Keratinocyte (primary cell): ENCODE measurements around the gene ZNF587B. TPM values are rescaled to one million over a fixed set of nuclear protein-coding genes. Genes with fewer than 3 reads are reported as not detected.
A peak's percentile ranks its signal among the peaks of the same experiment; 100 is the strongest.
"Not testable (repeated sequence)": the region's sequence is repeated elsewhere in the genome, so short reads cannot be mapped to it uniquely, and the experiment has no call there.

Experiments used
- DNase-seq: peaks from one replicate; pipeline ENCODE4 v3.0.0-alpha.2; 2011; ENCODE audit warnings: low read depth, missing footprints, low spot score
- FAIRE-seq: peaks from 2 replicates; lab custom pipeline; 2011; peaks lifted over from hg19 to GRCh38; lab: Jason Lieb, UNC
- H2AFZ ChIP-seq: 2 replicates; pipeline ENCODE4 v1.6.0; 2012; ENCODE audit warnings: low read length, control low read depth, inconsistent platforms; ENCODE audit not compliant: control insufficient read depth
- H3K27ac ChIP-seq: 2 replicates; pipeline ENCODE4 v1.5.1; 2011; ENCODE audit warnings: low read length; ENCODE audit not compliant: control insufficient read depth, insufficient read depth
- H3K27me3 ChIP-seq: 3 replicates; pipeline ENCODE4 v1.6.0; 2011; ENCODE audit warnings: low read length; ENCODE audit not compliant: control insufficient read depth, insufficient read depth; ENCODE audit errors: extremely low read depth
- H3K36me3 ChIP-seq, 2 experiments: 2 replicates in 1 of 2; 3 replicates in 1 of 2; pipeline ENCODE4 v1.5.1; 2011; ENCODE audit warnings: low read length in 2 of 2, mild to moderate bottlenecking in 1 of 2; ENCODE audit not compliant: control insufficient read depth in 2 of 2, insufficient read depth in 2 of 2; ENCODE audit errors: extremely low read depth in 1 of 2
- H3K4me1 ChIP-seq: 3 replicates; pipeline ENCODE4 v1.5.1; 2011; ENCODE audit warnings: low read length; ENCODE audit not compliant: control insufficient read depth, insufficient read depth; ENCODE audit errors: extremely low read depth
- H3K4me2 ChIP-seq: 3 replicates; pipeline ENCODE4 v1.6.0; 2011; ENCODE audit warnings: low read depth, low read length; ENCODE audit not compliant: control insufficient read depth, insufficient read depth; ENCODE audit errors: extremely low read depth
- H3K4me3 ChIP-seq, 3 experiments: fragments of 200-600 bp in 1 of 3; sonication (generic) in 1 of 3; 2 replicates in 2 of 3; 3 replicates in 1 of 3; pipeline ENCODE4 v1.5.1; 2011 to 2016; ENCODE audit warnings: low read length in 3 of 3, mild to moderate bottlenecking in 3 of 3, control low read depth in 2 of 3, inconsistent platforms in 1 of 3, low read depth in 1 of 3, mixed read lengths in 1 of 3, mixed run types in 1 of 3, moderate library complexity in 1 of 3; ENCODE audit not compliant: control insufficient read depth in 2 of 3, insufficient read depth in 2 of 3; ENCODE audit errors: extremely low read depth in 1 of 3
- H3K79me2 ChIP-seq: 2 replicates; pipeline ENCODE4 v1.6.0; 2012; ENCODE audit warnings: low read length; ENCODE audit not compliant: control insufficient read depth, insufficient read depth
- H3K9ac ChIP-seq: 3 replicates; pipeline ENCODE4 v1.6.0; 2011; ENCODE audit warnings: low read length; ENCODE audit not compliant: control insufficient read depth, insufficient read depth; ENCODE audit errors: extremely low read depth
- H3K9me1 ChIP-seq: 3 replicates; pipeline ENCODE4 v1.6.0; 2011; ENCODE audit warnings: low read length; ENCODE audit not compliant: control insufficient read depth, insufficient read depth; ENCODE audit errors: extremely low read depth
- H3K9me3 ChIP-seq: 2 replicates; pipeline ENCODE4 v1.5.1; 2012; ENCODE audit warnings: low read depth, low read length; ENCODE audit not compliant: control insufficient read depth
- H4K20me1 ChIP-seq: 3 replicates; pipeline ENCODE4 v1.6.0; 2011; ENCODE audit warnings: low read length; ENCODE audit not compliant: control insufficient read depth, insufficient read depth; ENCODE audit errors: extremely low read depth
- EZH2 ChIP-seq: IDR thresholded peaks from one replicate; pipeline ENCODE4 v1.6.1; 2012; ENCODE audit warnings: inconsistent platforms, mild to moderate bottlenecking, low read length, moderate library complexity
- dilution Hi-C: fragments of 300-500 bp; cut with MboI; formaldehyde crosslinking; loops from one replicate; pipeline ENCODE4 v1.7.0; 2020; ENCODE audit warnings: low sequenced_read_pairs; ENCODE audit not compliant: extremely low pct_ligation_motif_present
- polyA plus RNA-seq, 5 experiments: library from polyadenylated mRNA; depleted of rRNA in 3 of 5; stranded (reverse) in 3 of 5; stranded (forward) in 1 of 5; unstranded in 1 of 5; fragments of >200 nt; gene quantifications; 1 replicate in 1 of 5; 2 replicates in 3 of 5; 3 replicates in 1 of 5; pipeline versions ENCODE4 v1.2.1 to v1.2.3, GENCODE V29; 2011 to 2012; ENCODE audit warnings: missing spikeins in 2 of 5, low read depth in 1 of 5, low replicate concordance in 1 of 5
- TF ChIP-seq, protein P1 (sequence below), 3 experiments: IDR thresholded peaks in 1 of 3; conservative IDR thresholded peaks in 1 of 3; optimal IDR thresholded peaks in 1 of 3; 2 replicates in 2 of 3; 3 replicates in 1 of 3; pipeline versions ENCODE3 to v1.5.1; 2011; ENCODE audit warnings: low read length in 3 of 3, mild to moderate bottlenecking in 3 of 3, moderate library complexity in 2 of 3, control low read depth in 1 of 3, inconsistent platforms in 1 of 3; ENCODE audit not compliant: insufficient read depth in 2 of 3; ENCODE audit errors: extremely low read depth in 1 of 3

The ZNF587B gene
- polyA plus RNA-seq, 1 donor (not counting 4 experiments of a cell fraction or from before 2014, with no cell fraction given) = 12.8 TPM

DNA sequence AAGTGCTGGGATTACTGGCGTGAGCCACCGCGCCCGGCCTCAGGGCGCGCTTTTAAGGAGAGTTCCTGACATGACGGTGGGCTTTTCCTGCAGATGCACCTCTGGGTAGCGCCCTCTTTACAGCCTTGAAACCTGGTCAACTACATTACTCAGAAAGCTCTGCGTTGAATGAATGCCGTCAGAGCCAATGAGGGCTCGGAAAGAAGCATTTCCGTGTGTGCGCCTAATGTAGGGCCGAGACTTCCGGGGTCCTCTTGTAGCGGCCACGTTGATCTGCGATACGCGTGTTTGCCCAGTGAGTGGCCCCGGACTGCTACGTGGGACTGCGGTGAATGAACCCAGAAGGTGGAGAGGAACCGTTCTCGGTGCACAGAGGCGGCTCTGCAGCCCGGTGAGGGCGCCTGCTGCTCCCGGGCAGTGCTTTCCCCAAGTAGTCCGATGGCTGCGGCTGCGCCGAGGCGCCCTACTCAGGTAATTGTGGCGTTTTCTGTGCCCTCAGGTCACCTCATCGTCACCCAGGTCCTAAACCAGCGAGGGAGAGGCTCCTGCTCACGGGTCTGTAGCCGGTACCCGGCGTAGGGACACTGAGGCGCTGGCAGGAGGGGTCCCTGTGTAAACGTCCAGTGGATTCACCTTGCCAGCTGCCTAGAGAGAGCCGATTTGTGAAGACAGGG, 10.5 kb upstream of the ZNF587B start:
- peaks cover 51% of the 10 kb centered on the region for H3K79me2 ChIP-seq
- no peak for FAIRE-seq
- H3K9me1 ChIP-seq = no peaks in the 10 kb centered on the region
- H3K27ac ChIP-seq = peak overlapping the region; percentile 90
- H3K4me2 ChIP-seq = peak overlapping the region; percentile 91
- H2AFZ ChIP-seq = peak overlapping the region; percentile 94
- H3K9me3 ChIP-seq = no peaks in the 10 kb centered on the region
- H3K27me3 ChIP-seq = no peaks in the 10 kb centered on the region
- H3K9ac ChIP-seq = peak overlapping the region; percentile 98
- peak overlapping the region; percentile 55 to 99 (median 98) for H3K4me3 ChIP-seq
- peak; percentile 66 for DNase-seq
- H3K4me1 ChIP-seq = peaks cover 8% of the 10 kb centered on the region
- H4K20me1 ChIP-seq = peaks cover 2% of the 10 kb centered on the region
- H3K36me3 ChIP-seq = peaks cover 0 to under 1% of the 10 kb centered on the region in 2 experiments
- dilution Hi-C loops = no loop called here
- TF ChIP-seq, protein P1, sequence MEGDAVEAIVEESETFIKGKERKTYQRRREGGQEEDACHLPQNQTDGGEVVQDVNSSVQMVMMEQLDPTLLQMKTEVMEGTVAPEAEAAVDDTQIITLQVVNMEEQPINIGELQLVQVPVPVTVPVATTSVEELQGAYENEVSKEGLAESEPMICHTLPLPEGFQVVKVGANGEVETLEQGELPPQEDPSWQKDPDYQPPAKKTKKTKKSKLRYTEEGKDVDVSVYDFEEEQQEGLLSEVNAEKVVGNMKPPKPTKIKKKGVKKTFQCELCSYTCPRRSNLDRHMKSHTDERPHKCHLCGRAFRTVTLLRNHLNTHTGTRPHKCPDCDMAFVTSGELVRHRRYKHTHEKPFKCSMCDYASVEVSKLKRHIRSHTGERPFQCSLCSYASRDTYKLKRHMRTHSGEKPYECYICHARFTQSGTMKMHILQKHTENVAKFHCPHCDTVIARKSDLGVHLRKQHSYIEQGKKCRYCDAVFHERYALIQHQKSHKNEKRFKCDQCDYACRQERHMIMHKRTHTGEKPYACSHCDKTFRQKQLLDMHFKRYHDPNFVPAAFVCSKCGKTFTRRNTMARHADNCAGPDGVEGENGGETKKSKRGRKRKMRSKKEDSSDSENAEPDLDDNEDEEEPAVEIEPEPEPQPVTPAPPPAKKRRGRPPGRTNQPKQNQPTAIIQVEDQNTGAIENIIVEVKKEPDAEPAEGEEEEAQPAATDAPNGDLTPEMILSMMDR (optimal IDR thresholded peaks at IDR 0.05 in 1 of 3, IDR thresholded peaks at IDR 0.05 in 1 of 3, conservative IDR thresholded peaks at IDR 0.05 in 1 of 3; ENCODE audit: extremely low read depth in 1 of 3, insufficient read depth in 2 of 3, low read length in 3 of 3) = peak in 2 of 3 experiments; percentile 12 to 32
- TF ChIP-seq EZH2 = no peak

DNA sequence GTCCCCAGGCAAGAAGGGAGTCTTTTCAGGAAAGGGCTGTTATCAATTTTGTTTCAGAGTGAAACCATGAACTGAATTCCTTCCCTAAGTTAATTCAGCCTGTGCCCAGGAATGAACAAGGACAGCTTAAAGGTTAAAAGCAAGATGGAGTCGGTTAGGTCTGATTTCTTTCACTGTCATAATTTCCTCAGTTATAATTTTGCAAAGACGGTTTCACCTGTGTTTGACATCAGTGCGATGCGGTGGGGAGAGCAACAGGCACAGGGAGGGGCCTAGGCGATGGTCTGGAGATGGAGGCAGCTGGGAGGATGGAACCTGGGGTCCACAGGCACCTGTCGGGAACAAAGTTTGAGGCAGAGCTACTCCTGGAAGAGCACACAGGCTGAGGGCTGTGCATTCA, 9.5 kb upstream of the ZNF587B start:
- Histone ChIP-seq H3K36me3 (peaks cover under 1 to 4% of the 10 kb centered on the region in 2 experiments), H3K27me3 (no peaks in the 10 kb centered on the region), H4K20me1 (peaks cover 2% of the 10 kb centered on the region), H2AFZ (no peak overlapping the region), H3K4me3 (peak overlapping the region; percentile 55 to 99 (median 98)), H3K27ac (peak overlapping the region; percentile 90), H3K79me2 (peaks cover 60% of the 10 kb centered on the region), H3K9me1 (no peaks in the 10 kb centered on the region), H3K9me3 (no peaks in the 10 kb centered on the region), H3K4me2 (peak overlapping the region; percentile 91), H3K9ac (peak overlapping the region; percentile 98), H3K4me1 (peaks cover 8% of the 10 kb centered on the region)
- TF ChIP-seq, protein P1 (optimal IDR thresholded peaks at IDR 0.05 in 1 of 3, IDR thresholded peaks at IDR 0.05 in 1 of 3, conservative IDR thresholded peaks at IDR 0.05 in 1 of 3; ENCODE audit: extremely low read depth in 1 of 3, insufficient read depth in 2 of 3, low read length in 3 of 3) = no peak
- no peak for TF ChIP-seq EZH2
- FAIRE-seq (no peak), DNase-seq (no peak)
- dilution Hi-C loops = no loop called here

DNA sequence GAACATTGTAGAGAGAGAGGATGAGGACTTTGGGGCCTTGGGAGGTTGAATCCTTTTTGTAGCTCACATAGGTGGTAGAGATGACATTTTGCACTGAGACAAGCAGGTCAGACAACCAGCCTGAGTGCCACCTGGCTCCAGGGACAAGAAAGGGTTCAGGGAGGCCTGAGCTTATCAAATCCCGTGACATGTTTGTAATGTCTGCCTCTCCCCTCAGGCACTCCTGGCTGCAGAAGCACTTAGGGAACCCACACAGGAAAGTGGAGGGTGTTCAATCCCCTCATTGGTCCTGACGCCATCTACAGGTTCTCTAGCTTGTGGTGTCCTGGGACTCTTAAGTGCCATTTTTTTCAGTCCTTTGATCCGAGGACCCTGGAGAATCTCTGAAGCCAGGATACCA, 9.0 kb upstream of the ZNF587B start:
- H3K9ac ChIP-seq, H3K4me1 ChIP-seq, FAIRE-seq, H3K9me1 ChIP-seq, H2AFZ ChIP-seq, dilution Hi-C loops, H3K27me3 ChIP-seq, DNase-seq, H4K20me1 ChIP-seq, H3K9me3 ChIP-seq, H3K27ac ChIP-seq, H3K36me3 ChIP-seq: not testable (repeated sequence)
- Histone ChIP-seq H3K4me2 (peak overlapping the region; percentile 91), H3K4me3 (peak overlapping the region in 2 of 3 experiments; percentile 98 to 99), H3K79me2 (peaks cover 65% of the 10 kb centered on the region)

DNA sequence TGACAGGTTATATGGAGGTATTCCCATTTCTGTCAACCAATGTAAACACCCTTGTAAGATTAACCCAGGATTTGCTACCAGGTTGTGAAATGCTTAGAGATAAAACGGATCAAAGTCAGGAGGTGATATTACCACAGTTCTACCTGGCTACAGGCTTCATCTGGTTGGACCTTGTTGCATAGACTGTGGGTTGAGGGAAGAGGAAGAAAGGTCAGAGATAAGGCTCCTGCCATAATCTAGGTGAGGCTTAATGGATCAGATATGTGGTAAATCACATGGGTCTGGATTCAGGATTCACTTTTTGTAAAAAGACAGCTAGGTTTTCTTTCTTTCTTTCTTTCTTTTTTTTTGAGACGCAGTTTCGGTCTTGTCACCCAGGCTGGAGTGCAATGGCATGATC, 8.6 kb upstream of the ZNF587B start:
- H3K9ac ChIP-seq, DNase-seq, H3K4me3 ChIP-seq, H3K36me3 ChIP-seq, H3K9me3 ChIP-seq, H3K4me2 ChIP-seq, H2AFZ ChIP-seq, H3K9me1 ChIP-seq, FAIRE-seq, H3K4me1 ChIP-seq, dilution Hi-C loops, H4K20me1 ChIP-seq, H3K27ac ChIP-seq, H3K27me3 ChIP-seq: not testable (repeated sequence)
- H3K79me2 ChIP-seq = peaks cover 69% of the 10 kb centered on the region
